D341Med (cell line): ENCODE results near the gene ZNF529.
"Not testable (repeated sequence)": the region's sequence is repeated elsewhere in the genome, so short reads cannot be mapped to it uniquely, and the experiment has no call there.

Experiments used
- DNase-seq: peaks from one replicate; pipeline ENCODE4 v3.0.0; 2012; ENCODE audit warnings: low spot score

ZNF529 gene

GRCh38 chr19:36573020-36573894 lies at the start of gene ZNF529:
TSS of gene ZNF529 (minus strand) at chr19:36573292. CDS start at chr19:36572346, 946 bp downstream.
- peak; percentile 92 for DNase-seq

GRCh38 chr19:36605877-36606478 lies 32.9 kb upstream of the ZNF529 start:
- DNase-seq, result no peak

GRCh38 chr19:36605101-36605876 lies 32.2 kb upstream of the ZNF529 start, which contains the start of gene ZNF382:
TSS of gene ZNF382 (plus strand) at chr19:36605313. CDS start at chr19:36609915, 4,602 bp downstream.
- DNase-seq, result peak; percentile 99

GRCh38 chr19:36604656-36605100 lies 31.6 kb upstream of the ZNF529 start:
- DNase-seq, result peak; percentile 89

GRCh38 chr19:36602681-36603080 lies 29.6 kb upstream of the ZNF529 start:
- not testable (repeated sequence) for DNase-seq

GRCh38 chr19:36579255-36579654 lies 6.2 kb upstream of the ZNF529 start:
- no peak for DNase-seq

GRCh38 chr19:36577271-36577996 lies 4.3 kb upstream of the ZNF529 start:
- no peak for DNase-seq

- no peak for DNase-seq
Observed at GRCh38 chr19:36574741-36575140, 1.6 kb upstream of the ZNF529 start.

GRCh38 chr19:36573895-36574720 lies 1.0 kb upstream of the ZNF529 start:
- DNase-seq, result no peak

- DNase-seq, result no peak
Observed at GRCh38 chr19:36572593-36573019, 486 bp downstream of the ZNF529 start.

- DNase-seq, result no peak
Observed at GRCh38 chr19:36564391-36564790, 8.7 kb downstream of the ZNF529 start.

- no peak for DNase-seq
Observed at GRCh38 chr19:36547001-36547732, 25.9 kb downstream of the ZNF529 start.

GRCh38 chr19:36528921-36529518 lies 44.1 kb downstream of the ZNF529 start:
- peak; percentile 53 for DNase-seq

GRCh38 chr19:36528194-36528920 lies 44.7 kb downstream of the ZNF529 start, which contains the start of gene ZNF260:
TSS of gene ZNF260 (minus strand) at chr19:36528271. CDS start at chr19:36515238, 13,033 bp downstream.
- peak; percentile 97 for DNase-seq

- DNase-seq, result no peak
Observed at GRCh38 chr19:36527873-36528193, 45.3 kb downstream of the ZNF529 start.

GRCh38 chr19:36527341-36527740 lies 45.8 kb downstream of the ZNF529 start:
- DNase-seq, result no peak

GRCh38 chr19:36526581-36526980 lies 46.5 kb downstream of the ZNF529 start:
- no peak for DNase-seq

- DNase-seq, result no peak
Observed at GRCh38 chr19:36524617-36525016, 48.5 kb downstream of the ZNF529 start.
